GM20431 (cell line): ENCODE measurements around the gene PRDM11.

Source experiments
- in situ Hi-C: fragments of 300-500 bp; cut with MseI, MboI; formaldehyde crosslinking; loops from one replicate; pipeline ENCODE4 v1.15.0; 2020; ENCODE audit warnings: low sequenced_read_pairs; ENCODE audit not compliant: unreplicated experiment

PRDM11 gene

GRCh38 chr11:45133878-45134277 is 12.6 kb upstream of the PRDM11 start:
- in situ Hi-C loops: no loop called here

DNA sequence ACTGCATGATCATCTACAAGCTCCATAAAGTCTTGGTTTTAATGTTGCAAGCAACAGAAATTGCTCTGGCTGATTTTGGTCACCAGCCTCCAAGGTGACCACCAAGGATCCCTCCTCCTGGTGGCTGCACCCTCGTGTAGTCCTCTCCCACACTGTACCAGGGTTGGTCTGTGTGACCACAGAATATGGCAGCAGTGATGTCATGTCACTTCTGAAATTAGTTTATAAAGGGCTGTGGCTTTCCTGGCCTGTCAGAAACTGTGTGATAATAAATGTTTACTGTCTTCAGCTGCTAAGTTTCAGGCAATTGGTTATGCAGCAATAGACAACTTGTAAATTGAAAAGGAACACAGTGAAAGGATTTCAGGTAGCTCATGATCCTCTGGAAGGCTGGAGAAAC is 5.3 kb upstream of the PRDM11 start:
- in situ Hi-C loops: no loop called here

GRCh38 chr11:45141631-45142030 is 4.8 kb upstream of the PRDM11 start:
- in situ Hi-C loops: no loop called here

GRCh38 chr11:45142241-45143055 is 4.0 kb upstream of the PRDM11 start:
- in situ Hi-C loops: no loop called here

GRCh38 chr11:45143494-45143893 is 2.9 kb upstream of the PRDM11 start:
- in situ Hi-C loops: no loop called here

DNA sequence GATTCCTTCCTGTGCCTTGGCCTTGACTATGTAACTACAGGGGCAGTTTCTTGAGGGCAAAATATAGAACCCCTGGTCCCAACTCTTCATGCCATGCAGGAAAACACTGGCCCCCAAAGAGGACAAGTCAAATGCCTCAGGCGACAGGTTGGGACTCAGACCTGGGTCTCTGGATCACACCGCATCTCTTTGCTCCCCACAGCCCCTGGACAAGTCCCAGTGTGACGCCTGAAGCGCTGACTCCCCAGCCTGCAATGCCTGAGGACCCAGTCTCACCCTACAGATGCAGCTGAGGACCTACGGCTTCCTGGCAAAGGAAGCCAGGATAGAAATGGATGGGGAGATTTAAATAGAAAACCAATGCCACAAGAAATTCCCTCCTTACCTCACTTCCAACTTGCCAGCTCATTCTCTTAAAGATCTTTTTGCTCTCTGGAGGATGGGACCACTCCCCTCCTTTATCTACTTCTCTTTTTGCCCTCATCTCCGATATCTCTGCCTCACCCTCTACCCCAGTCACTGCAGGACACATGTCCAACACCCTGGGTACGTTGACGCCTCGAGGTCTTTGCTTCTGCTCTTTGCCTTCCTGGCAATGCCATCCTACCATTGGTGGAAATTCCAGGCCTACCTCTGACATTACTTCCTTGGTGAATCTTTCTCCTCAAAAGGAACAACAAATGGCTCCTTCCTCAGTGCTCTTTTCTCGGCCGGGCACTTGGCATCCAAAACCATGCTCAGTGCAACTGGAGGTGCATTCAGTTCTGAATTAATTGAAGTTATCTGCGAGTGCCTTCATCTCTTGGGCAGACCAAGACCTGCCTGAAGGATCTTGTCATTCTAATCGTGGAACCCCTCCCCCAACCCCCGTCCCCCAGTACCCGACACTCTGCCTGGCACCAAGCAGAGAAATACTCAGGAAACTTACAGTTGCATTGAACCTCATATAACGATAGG is 2.0 kb upstream of the PRDM11 start:
- in situ Hi-C loops: no loop called here

DNA sequence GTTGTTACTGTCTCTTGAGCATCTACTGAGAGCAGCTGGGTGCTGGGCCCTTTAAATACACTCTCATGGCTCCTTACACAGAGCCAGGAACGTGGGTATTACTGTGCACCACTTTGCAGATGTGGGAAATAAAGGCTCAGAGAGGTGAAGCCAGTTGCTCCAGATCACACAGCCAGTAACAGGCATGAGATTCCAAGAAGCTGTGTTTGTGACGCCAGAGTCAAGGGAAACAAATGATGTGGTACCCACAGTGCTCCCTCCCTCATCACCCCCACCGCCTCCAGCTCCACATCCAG is 1.4 kb upstream of the PRDM11 start:
- in situ Hi-C loops: no loop called here

- in situ Hi-C loops: no loop called here
These were observed 914 bp upstream of the PRDM11 start for GRCh38 chr11:45145379-45146071.

DNA sequence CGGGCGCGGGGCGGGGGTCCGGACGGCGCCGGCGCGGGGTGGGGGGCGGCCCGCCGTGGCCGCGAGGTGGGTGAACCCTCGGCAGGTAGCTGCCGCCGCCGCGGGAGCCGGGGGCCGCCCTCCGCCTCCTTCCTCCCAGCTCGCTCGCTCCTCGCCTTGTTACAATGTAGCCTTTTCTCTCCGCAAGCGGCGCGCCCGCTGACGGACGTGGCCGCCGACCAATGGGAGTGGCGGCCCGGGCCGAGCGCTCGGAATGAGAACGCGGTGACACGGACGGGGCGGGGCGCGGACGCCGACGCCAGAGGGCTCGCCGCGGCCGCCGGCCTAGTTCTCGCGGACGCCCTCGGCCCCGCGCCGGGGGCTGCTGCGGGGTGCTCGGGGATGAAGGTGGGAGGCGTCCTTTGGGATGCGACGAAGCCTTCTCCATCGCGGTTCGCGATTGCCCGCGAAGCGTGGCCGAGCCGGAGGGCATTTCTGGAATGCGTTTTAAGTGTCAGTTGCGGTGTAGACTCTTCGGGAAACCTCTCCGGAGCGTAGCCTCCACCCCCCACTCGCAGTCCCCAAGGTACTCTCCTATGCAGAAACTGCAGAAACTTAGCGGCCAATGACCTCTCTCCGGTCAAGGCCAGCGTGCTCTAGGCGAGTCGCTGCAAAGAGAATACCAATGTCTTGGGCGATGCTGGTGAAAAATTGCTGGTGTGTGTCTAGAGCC is 734 bp downstream of the PRDM11 start:
- in situ Hi-C loops: no loop called here

DNA sequence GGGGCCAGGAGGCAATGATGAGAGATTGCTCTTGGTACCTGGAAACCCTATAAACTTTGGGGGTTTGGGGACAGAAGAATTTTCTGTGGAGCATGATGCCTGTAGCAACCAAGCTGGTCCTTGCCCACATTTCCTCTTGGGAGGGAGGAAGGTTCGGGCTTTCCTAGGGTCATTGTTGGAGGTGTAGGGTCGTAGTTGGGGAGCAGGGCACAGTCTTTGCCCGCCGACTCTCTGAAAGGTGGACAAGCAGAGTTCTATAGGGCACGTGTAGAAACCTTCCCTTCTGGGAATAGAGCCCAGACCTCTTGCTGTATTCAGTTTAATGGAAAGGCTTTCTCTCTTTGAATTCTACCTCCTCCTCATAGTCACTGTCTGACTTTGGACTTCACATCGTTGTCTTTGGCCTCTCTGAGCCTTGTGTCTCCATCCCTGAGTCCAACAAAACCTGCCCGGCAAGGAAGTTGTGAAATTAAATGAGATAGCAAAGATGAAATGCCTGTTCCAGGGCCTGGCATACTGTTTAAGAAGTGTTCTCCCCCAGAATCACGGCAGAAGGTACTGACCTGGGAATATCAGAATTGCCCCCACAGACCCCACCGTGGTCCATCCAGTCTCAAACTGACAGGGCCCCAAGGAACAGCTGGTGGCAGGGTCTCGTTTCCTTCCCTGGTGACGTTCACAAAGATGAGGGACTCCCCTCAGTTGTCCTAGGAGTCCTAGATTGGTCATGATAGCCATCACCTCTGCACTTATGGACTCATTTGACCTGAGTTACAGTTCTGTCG is 1.6 kb downstream of the PRDM11 start:
- in situ Hi-C loops: no loop called here

- in situ Hi-C loops: no loop called here
These were observed 3.1 kb downstream of the PRDM11 start for GRCh38 chr11:45149483-45150056.

DNA sequence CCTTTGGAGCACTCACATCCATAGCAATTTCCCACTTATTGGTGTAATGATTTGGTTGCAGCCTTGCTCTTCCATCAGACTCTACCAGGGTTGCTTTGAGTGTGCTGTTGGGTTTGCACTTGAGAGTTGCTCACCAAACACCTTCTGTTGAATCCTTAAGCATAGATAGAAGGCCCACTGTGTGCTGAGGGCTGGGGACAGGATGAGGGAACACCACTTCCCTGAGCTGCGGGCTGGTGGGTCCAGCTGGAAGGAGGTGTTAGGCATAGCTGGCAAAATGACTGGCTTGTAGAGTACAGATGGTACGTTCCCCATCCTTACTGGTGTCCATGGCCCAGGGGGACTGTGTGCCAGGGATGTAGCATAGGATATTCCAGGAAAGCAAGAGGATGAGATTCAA is 3.9 kb downstream of the PRDM11 start:
- in situ Hi-C loops: no loop called here

DNA sequence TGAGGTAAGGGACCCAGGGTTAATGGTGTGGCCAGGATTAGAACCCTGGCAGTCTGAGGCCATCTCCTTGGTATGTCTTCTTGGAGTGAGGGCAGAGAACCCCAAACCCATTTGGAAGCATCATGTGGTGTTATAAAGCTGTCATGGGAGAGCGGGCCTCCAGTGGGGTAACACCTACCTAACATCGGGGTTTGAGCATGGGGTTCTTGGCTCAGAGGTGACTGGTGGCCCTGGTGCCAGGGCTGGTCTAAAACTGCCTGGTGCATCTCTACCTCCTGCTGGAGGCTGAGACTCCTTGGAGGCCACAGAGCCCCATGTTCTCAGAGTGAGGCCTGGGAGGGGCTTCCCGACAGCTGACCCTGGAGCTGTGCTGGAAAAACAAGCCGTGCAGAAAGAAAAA is 4.5 kb downstream of the PRDM11 start:
- in situ Hi-C loops: no loop called here

GRCh38 chr11:45151362-45151982 is 5.0 kb downstream of the PRDM11 start:
- in situ Hi-C loops: no loop called here

- in situ Hi-C loops: no loop called here
These were observed 6.5 kb downstream of the PRDM11 start for GRCh38 chr11:45152740-45153595.

DNA sequence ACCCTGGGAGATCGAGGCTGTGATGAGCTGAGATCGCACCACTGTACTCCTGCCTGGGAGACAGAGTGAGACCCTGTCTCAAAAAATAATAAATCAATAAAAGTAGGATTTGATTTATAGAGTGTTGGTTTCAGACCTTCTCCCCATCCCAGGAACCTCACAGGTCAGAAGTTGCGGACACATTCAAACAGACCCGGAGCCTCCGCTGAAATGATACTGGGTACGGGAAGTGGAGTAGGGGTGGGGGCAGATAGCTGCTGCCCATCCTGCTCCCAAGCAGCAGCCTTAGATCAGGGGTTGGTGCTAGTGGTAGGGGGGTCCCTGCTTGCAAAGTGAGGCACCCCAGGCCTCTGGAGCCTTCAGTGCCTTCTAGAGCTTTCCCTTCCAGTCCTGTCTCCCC is 7.8 kb downstream of the PRDM11 start:
- in situ Hi-C loops: no loop called here

DNA sequence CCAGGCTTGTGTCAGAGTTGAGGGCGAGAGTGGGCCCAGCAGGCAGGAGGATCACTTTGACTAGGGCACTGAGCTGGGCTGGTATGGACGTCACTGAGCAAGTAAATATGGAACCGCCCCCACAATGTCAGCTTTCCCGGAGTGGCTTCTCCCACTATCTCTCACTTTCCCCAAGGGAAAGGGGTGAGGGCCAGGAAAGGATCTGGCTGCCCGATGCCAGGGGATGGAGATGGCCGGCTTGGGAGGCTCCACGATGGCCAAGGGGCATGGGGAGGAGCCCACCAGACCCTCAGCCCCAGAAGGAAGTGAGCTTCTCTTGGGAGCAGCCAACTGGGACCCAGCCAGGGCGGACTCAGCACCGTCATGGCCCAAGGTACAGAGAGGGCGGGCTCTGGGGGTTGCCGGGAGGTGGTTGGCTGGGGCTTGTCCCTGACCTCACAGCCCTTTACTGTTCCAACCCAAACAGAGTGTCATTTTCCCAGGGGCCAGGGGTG is 8.7 kb downstream of the PRDM11 start:
- in situ Hi-C loops: no loop called here
